NCI-H2196 treated with DMSO at 0.1 percent for 48 hours (cell line): ENCODE measurements around the gene DBF4.
"Not testable (repeated sequence)": the region's sequence is repeated elsewhere in the genome, so short reads cannot be mapped to it uniquely, and the experiment has no call there.

ENCODE experiments used
- DNase-seq: peaks from one replicate; lab custom pipeline; 2025; ENCODE audit not compliant: unreplicated experiment; lab: John Stamatoyannopoulos, UW

The DBF4 gene, protein sequence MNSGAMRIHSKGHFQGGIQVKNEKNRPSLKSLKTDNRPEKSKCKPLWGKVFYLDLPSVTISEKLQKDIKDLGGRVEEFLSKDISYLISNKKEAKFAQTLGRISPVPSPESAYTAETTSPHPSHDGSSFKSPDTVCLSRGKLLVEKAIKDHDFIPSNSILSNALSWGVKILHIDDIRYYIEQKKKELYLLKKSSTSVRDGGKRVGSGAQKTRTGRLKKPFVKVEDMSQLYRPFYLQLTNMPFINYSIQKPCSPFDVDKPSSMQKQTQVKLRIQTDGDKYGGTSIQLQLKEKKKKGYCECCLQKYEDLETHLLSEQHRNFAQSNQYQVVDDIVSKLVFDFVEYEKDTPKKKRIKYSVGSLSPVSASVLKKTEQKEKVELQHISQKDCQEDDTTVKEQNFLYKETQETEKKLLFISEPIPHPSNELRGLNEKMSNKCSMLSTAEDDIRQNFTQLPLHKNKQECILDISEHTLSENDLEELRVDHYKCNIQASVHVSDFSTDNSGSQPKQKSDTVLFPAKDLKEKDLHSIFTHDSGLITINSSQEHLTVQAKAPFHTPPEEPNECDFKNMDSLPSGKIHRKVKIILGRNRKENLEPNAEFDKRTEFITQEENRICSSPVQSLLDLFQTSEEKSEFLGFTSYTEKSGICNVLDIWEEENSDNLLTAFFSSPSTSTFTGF

DNA sequence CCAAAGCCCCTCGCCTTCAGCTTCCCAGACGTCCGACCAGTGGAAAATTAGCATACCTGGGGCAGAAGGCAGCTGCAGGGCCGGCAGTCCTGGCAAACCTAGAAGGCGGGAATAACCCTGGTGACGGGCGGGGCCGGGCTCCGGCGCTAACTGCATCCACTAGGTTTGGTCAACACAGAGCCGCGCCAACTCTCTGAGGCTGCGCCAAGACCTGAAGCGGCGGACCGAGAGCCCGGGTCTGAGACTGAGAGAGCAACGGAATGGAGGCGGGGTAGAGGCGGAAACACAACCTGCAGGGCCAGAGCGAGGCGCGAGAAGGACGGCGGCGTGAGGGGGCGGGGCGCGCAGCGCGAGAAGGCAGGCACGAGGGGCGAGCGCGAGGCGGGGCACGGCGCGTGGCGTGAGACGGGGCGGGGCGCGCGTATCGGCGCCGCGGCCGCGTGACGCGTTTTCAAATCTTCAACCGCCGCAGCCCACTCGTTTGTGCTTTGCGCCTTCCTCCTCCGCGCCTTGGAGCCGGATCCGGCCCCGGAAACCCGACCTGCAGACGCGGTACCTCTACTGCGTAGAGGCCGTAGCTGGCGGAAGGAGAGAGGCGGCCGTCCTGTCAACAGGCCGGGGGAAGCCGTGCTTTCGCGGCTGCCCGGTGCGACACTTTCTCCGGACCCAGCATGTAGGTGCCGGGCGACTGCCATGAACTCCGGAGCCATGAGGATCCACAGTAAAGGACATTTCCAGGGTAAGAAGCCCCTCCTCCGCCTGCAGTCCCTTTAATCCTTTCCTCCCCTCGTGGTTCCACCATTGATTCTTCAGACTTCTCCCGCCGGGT is at the start of gene DBF4, which contains the start of gene SLC25A40:
TSS of gene DBF4 (plus strand) at position 454 of the 829 bp plus-strand sequence. CDS start at position 694, 240 bp downstream.
TSS of gene SLC25A40 (minus strand) at position 321 of the 829 bp plus-strand sequence. CDS start 17,633 bp downstream, outside the sequence.
- DNase-seq, result peak; percentile 96

DNA sequence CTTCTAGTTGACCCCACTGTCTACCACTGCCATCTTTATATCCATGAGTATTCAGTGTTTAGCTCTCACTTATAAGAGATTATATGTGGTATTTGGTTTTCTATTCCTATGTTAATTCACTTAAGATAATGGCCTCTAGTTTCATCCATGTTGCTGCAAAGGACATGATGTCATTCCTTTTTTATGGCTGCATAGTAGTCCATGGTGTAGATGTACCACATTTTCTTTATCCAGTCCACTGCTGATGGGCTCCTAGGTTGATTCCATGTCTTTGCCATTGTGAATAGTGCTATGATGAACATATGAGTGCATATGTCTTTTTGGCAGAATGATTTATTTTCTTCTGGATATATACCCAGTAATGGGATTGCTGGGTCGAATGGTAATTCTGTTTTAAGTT is 47.9 kb upstream of the DBF4 start:
- not testable (repeated sequence) for DNase-seq

DNA sequence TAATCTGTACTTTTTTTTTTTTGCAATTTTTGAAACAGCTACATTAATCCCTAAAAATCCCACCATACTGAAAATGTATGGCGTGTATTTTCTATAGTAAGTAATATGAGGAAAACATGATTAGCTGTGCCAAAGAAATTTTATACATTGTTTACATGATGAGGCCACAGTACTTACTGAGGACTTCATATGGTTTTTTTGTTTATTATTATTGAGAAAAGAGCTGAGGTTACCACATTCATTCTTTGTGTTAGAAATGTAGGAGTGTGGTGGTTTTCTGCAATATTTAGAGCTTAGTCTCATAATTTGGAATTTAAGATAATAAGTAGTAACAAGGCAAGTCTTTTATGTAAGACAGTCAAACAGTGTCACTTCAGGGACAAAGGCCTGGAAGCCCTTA is 45.2 kb upstream of the DBF4 start:
- no peak for DNase-seq

DNA sequence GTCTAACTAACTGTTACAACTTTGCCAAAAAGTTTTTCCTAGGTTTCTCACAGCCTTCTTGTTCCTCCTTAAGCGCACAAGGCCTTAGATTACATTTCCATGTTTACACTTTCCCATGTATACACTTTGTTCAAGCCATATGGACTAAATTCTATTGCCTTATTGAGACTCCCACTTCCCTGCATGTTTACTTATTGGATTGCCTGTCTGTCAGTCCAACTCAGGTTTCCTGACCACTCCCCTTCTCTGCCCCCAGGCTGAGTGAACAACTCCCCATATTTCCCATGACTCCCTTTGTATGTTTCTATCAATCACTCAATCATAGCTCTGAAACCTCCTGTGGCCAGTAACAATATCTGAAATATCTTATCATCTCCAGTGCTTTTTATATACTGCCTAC is 43.2 kb upstream of the DBF4 start:
- no peak for DNase-seq

DNA sequence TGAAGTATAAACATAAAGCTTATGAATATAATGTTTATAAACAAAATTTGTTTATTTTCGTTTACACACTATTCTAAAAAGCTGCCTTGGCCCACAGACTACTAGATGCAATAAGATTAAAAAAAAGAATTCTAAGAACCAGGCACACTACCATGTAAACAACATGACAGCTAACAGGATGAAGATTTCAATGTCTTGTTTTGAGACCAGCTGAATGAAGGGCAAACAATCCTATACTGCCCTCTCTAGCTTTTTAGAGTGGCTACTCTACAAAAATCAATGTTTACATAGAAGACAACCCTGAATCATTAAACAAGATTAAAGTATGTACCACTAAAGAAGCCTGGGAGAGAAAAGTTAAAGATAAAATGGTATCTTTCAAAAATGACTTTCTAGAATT is 38.7 kb upstream of the DBF4 start:
- DNase-seq, result no peak

DNA sequence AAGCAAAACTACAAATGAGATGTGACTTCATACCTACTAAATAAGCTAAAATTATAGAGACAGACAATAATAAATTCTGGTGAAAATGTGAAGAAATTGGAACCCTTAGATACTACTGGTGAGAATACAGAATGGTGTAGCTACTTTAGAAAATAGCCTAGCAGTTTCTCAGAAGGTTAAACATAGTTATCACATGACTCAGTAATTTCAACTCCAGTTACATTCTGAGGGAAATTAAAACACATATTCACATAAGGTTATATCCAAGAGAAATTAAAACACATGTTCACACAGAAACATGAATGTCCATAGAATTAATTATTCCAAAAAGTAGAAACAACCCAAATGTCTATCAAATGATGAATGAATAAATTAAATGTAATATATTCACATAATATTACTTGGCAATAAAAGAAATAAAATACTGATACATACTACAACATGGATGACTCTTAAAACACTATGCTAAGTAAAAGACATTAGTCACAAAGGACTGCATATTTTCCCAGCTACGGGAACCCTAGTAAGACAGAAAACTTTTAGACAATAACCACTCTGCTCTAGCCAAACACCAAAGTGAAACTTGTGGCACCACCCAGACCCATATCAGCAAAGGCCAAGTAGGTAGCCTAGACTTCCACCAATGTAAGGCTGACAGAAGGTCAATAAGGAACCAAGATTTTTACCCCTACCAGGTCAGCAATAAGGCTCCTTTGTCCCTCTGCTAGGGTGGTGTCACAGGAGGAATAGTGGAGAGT is 25.3 kb upstream of the DBF4 start:
- no peak for DNase-seq

DNA sequence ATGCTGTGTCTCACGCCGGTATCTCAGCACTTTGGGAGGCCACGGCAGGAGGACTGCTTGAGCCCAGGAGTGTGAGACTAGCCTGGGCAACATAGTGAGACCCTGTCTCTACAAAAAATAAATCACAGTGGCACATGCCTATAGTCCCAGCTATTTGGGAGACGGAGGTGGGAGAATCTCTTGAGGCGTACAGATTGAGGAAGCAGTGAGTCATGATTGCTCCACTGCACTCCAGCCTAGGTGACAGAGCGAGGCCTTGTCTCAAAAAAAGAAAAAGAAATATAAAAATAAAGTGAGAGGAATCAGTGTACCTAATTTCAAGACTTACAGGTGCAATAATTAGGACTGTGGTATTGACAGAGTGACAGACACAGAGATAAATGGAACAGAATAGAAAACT is 24.0 kb upstream of the DBF4 start:
- no peak for DNase-seq

DNA sequence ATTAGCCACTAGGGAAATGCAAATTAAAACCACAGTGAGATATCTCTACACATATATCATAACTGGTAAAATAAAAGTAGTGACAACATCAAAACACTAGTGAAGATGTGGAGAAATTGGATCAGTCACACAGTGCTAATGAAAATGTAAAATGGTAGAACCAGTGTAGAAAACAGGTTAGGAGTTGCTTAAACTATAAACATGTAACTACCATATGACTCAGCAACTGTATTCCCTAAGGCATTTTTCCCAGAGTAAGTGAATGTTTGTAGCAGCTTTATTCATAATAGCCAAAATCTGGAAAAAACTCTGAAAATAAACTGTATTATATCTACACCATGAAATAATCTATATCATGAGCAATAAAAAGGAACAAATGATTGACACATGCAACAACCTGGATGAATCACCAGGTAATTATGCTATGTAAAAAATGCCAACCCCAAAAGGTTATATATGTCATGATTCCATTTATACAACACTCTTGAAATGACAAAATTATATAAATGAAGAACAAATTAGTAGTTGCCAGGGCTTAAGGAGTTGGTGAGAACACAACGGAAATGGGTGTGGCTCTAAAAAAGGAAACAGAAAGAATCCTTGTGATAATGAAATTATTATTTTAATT is 22.9 kb upstream of the DBF4 start:
- no peak for DNase-seq

DNA sequence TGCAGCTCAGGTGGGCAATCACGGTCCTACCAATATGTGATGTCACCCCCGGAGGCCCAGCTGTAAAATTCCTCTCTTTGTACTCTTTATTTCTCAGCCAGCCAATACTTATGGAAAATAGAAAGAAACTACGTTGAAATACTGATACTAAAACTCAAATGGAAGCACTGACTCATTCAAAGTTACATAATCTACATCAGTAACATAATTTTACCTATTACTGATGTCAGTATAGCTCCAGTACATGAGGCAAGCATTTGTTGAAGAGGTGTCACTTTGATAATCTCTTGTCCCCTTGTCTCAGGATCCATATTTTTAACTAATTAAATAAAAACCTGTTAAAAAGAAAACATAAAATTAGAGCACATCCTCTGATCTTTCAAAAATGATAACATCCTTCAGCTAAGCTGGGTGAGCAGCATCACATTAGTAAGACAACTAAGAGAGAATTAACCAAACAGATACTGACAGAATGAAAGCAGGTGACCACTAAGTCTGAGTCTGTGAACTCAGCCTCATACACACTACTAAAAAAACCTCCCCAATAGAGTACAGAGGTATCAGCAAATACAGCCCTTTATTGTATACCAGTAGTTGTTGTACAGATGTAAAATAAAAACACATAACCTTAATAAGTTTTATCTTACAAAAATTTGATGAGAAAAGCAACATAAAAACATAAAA is 17.7 kb upstream of the DBF4 start:
- no peak for DNase-seq

DNA sequence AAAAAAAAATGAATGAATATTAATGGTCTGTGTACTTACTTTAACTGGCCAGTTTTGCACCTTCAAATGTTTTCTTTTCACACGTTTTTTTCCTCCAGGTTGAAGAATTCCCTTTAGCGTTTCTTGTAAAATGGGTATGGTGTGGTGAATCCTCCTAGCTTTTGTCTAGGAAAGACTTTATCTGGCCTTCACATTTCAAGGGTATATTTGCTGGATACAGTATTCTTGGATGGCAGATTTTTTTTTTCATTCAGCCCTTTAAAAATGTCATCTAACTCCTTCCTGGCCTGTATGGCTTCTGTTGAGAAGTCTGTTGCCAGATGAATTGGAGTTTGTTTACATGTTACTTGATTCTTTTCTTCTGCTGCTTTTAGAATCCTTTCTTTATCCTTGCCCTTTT is 10.2 kb upstream of the DBF4 start:
- no peak for DNase-seq

DNA sequence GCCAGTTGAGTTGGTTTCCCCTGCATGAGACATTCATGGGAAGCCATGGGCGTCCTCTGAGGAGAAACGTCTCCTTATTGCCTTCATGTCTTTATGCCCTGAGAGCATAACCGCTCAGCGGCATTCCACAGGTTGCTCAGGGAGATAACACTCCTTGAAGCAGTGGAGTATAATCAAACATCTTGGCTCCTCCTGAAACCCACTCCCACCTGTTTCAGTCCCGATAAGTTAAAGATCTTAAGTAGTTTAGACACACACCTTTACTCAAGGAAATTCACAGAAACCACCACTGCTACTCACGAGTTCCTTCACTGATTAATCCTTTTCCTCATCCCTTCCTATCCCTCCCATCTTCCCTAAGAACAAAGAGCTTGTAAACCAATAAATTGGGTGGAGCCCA is 9.8 kb upstream of the DBF4 start:
- not testable (repeated sequence) for DNase-seq

DNA sequence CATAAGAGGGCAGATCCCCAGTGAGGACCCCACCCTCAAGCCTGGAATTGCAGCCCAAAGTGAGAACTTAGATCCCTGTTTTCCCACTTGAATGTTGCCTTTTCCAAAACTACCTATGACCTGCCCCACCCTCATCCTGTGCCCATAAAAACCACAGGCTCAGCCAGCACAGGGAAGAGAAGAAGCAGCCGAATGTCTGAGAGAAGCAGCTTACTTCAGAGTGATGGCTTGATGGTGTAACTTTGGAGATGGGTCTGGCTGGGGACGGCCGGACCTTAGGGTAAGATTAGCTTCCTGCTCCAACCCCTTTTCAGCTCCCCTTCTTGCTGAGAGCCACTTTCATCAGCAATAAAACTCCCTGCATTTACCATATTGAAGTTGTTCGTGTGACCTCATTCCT is 5.8 kb upstream of the DBF4 start:
- DNase-seq, result no peak

DNA sequence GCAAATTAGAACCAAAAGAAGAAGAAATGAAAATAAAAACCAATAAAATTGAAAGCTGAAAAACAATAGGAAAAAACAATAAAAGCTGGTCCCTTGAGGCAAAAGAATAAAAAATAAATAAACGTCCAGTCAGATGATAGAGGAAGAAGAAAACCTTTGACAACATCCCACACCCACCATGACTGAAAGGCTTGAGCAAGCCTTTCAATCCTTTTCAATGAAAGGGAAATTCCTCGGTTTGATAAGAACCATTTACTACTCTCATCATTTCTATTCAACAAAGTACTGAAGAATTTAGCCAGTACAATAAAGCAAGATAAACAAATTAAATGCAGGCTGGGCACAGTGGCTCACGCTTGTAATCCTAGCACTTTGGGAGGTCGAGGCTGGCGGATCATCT is 3.9 kb upstream of the DBF4 start:
- DNase-seq, result no peak

DNA sequence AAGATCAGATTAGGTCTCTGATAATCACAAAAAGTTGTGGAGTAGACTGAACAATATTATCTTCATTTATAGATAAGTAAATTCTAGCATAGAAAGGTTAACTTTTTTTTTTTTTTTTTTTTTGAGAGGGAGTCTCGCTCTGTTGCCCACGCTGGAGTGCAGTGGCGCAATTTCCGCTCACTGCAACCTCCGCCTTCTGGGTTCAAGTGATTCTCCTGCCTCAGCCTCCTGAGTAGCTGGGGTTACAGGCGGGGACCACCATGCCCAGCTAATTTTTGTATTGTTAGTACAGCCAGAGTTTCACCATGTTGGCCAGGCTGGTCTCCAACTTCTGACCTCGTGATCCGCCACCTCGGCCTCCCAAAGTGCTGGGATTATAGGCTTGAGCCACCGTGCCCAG is 3.0 kb upstream of the DBF4 start:
- not testable (repeated sequence) for DNase-seq

DNA sequence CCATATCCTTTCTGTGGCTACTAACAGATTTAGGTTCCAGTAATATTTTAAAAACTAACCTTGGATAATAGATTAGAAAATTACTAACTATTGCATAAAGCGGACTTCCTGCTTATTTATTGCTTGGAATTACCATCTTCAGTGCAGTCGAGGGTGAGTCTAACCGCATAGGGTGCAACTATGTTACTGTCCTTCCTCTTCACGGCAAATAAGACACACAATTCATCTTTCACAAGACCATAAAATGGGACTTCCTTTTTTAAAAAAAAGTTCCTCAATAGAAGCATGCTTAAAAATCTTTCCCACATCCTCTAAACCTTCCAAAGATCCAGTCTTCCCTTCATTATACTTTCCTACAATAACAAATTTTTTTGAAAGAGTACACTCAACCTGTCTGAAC is 2.2 kb upstream of the DBF4 start:
- DNase-seq, result no peak

DNA sequence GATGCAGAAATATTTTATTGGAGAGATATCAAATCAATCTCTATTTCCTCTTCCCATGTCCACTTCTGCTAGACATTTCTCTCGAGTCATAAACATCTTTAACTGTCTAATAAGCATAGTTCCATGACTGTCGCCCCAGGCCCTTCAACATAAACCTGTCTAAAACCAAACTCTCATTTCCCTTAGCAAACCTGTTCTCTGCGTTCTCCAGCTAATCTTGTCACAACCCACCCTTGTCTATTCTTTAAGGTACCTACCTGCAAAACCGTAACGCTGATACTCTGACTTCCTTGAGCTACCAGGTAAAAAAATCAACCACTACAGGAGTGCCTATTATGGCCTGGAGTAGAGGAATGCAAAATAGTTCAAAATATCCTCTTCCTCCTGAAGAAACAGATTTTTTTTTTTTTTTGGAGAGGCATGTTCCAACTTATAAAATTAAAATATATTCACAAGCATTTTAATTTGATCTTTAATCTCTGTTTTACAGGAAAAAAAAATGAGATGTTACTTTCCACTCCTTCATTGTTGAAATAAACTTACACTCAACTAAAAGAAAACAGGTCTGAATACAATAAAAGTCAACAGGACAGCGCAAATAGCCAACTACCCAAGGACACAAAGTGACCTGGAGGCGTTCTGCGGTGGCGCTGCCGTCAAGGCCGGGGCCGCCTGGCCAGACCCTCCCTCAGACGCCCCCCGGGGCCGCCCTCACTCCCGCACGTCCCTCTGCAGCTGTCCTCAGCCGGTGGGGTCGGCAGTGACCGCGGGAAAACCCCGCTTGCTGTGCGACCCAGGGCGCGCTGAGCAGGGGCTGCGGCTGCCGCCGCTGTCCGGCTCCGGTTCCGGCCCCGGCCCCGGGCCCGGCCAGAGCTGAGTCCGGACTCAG is 898 bp upstream of the DBF4 start:
- DNase-seq, result no peak

DNA sequence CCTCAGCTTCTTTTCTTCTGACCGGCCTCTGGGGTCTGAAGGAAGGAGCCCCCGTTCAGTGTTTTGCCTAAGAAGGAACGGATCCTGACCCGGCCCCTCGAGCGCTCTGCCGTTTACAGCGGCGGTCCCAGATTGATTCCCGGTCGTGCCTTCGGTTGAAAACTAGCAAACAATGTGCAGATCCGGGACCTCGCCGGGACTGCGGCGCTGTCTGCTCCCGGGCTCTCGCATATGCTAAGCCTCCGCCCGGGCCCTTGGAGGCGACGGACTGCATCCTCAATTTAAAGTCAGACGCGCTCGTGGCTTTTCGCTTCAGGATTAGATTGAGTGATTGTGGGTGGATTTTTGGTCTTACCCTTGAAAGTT is 559 bp downstream of the DBF4 start:
- no peak for DNase-seq

DNA sequence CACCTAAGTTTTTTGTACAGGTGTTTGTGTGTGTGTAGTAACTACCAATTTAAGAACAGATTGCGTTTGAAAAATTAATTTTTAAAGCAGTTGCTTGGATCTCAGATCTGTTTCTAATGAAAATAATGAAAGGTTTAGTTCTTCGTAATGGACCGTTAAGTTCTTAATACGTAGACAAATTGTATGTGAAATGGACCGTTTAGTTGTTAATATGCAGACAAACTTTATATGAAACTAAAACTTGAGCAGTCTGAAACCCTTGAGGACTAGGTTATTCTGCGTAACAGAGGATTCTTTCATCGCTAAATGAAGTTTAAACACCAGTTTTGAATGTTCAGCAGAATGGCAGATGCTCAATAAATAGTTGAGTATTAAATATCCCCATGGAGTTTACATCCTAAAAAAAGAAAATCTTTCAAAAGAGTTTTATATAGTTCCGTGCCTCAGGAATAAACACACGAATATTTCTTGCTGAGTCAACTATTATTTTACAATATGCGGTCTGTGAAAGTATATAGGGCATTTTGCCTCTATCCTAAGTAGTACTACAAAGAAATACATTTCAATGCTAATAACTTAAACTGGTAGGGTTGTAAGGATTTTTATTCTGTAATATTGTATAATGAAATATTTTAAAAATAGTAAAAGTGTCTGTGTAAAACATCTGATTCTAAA is 1.2 kb downstream of the DBF4 start:
- DNase-seq, result no peak
